ENCODE results near the gene CDK11A.
"Not testable (repeated sequence)": the region's sequence is repeated elsewhere in the genome, so short reads cannot be mapped to it uniquely, and the experiment has no call there.

GRCh38 chr1:1700067-1700466, 24.1 kb downstream of the CDK11A start:
- TF ChIP-seq ZBTB33 (IDR thresholded peaks at IDR 0.05; ENCODE audit: borderline replicate concordance, low read depth); TAF1 (IDR thresholded peaks at IDR 0.05; ENCODE audit: borderline replicate concordance, low read depth, low read length); CTCF (IDR thresholded peaks at IDR 0.05); CHD2 (IDR thresholded peaks at IDR 0.05; ENCODE audit: low read length, partially characterized antibody); TEAD4 (IDR thresholded peaks at IDR 0.05; ENCODE audit: borderline replicate concordance, insufficient read depth): not testable (repeated sequence)

All from SK-N-SH (cell line).